Uterus (tissue), 2 donors: Measurements from ENCODE around the gene PRODH2.

Source experiments
- POLR2A ChIP-seq, 2 donors: fragments of 450-650 bp; IDR thresholded peaks; one replicate each; pipeline ENCODE4 v1.6.1; 2016; ENCODE audit warnings: antibody characterized with exemption in 2 of 2, mild to moderate bottlenecking in 1 of 2, moderate library complexity in 1 of 2
- TF ChIP-seq, protein P1 (sequence below), 4 experiments: fragments of 200-600 bp in 2 of 4; fragments of 450-650 bp in 2 of 4; sonication (generic) in 2 of 4; IDR thresholded peaks; one replicate each; pipeline ENCODE4 v1.5.1; 2016 to 2019; ENCODE audit warnings: antibody characterized with exemption in 4 of 4, mild to moderate bottlenecking in 2 of 4, moderate library complexity in 1 of 4

- TF ChIP-seq, protein P1, sequence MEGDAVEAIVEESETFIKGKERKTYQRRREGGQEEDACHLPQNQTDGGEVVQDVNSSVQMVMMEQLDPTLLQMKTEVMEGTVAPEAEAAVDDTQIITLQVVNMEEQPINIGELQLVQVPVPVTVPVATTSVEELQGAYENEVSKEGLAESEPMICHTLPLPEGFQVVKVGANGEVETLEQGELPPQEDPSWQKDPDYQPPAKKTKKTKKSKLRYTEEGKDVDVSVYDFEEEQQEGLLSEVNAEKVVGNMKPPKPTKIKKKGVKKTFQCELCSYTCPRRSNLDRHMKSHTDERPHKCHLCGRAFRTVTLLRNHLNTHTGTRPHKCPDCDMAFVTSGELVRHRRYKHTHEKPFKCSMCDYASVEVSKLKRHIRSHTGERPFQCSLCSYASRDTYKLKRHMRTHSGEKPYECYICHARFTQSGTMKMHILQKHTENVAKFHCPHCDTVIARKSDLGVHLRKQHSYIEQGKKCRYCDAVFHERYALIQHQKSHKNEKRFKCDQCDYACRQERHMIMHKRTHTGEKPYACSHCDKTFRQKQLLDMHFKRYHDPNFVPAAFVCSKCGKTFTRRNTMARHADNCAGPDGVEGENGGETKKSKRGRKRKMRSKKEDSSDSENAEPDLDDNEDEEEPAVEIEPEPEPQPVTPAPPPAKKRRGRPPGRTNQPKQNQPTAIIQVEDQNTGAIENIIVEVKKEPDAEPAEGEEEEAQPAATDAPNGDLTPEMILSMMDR (IDR thresholded peaks at IDR 0.05), result no peak
- TF ChIP-seq POLR2A (IDR thresholded peaks at IDR 0.05), result no peak
These were observed 3.6 kb upstream of the PRODH2 start for GRCh38 chr19:35816262-35816661.
